ENCODE measurements around the gene BCAS3.

BCAS3 gene

GRCh38 chr17:61405686-61406536, 728.3 kb downstream of the BCAS3 start:
- no peaks in the 10 kb centered on the region; the same call in 1 of the 2 replicates for H3K27me3 ChIP-seq (ENCODE audit: insufficient read depth, low read depth)

GRCh38 chr17:61406537-61406845, 728.8 kb downstream of the BCAS3 start:
- no peak for TF ChIP-seq CTCF (conservative IDR thresholded peaks at IDR 0.05; ENCODE audit: low read depth, low read length)
- Histone ChIP-seq H3K79me2 (ENCODE audit: insufficient read depth, low read depth) (no peaks in the 10 kb centered on the region), H4K20me1 (ENCODE audit: insufficient read depth) (no peaks in the 10 kb centered on the region), H3K27me3 (ENCODE audit: insufficient read depth, low read depth) (no peaks in the 10 kb centered on the region; the same call in 1 of the 2 replicates), H3K27ac (no peak overlapping the region), H3K4me2 (no peak overlapping the region), H3K36me3 (ENCODE audit: insufficient read depth) (no peaks in the 10 kb centered on the region), H2AFZ (ENCODE audit: low read depth) (no peak overlapping the region), H3K4me3 (IDR thresholded peaks at IDR 0.05; ENCODE audit: insufficient read depth, low read depth, low read length) (no peak overlapping the region), H3K4me1 (ENCODE audit: low read depth, poor library complexity, severe bottlenecking) (peaks cover 4% of the 10 kb centered on the region), H3K9ac (no peak overlapping the region)

More at GRCh38 chr17:61405686-61406536, 728.3 kb downstream of the BCAS3 start:
- Histone ChIP-seq H2AFZ (ENCODE audit: low read depth) (no peak overlapping the region), H3K27ac (no peak overlapping the region), H3K9ac (no peak overlapping the region), H4K20me1 (ENCODE audit: insufficient read depth) (no peaks in the 10 kb centered on the region), H3K4me2 (no peak overlapping the region), H3K4me1 (ENCODE audit: low read depth, poor library complexity, severe bottlenecking) (peaks cover 4% of the 10 kb centered on the region), H3K79me2 (ENCODE audit: insufficient read depth, low read depth) (no peaks in the 10 kb centered on the region), H3K4me3 (IDR thresholded peaks at IDR 0.05; ENCODE audit: insufficient read depth, low read depth, low read length) (no peak overlapping the region), H3K36me3 (ENCODE audit: insufficient read depth) (no peaks in the 10 kb centered on the region)
- no peak for TF ChIP-seq CTCF (conservative IDR thresholded peaks at IDR 0.05; ENCODE audit: low read depth, low read length)

- Histone ChIP-seq H3K4me3 (IDR thresholded peaks at IDR 0.05; ENCODE audit: insufficient read depth, low read depth, low read length) (no peak overlapping the region), H3K27me3 (ENCODE audit: insufficient read depth, low read depth) (no peaks in the 10 kb centered on the region; the same call in 1 of the 2 replicates), H4K20me1 (ENCODE audit: insufficient read depth) (no peaks in the 10 kb centered on the region)
Observed at GRCh38 chr17:61406971-61407911, 729.6 kb downstream of the BCAS3 start.

More at GRCh38 chr17:61406971-61407911, 729.6 kb downstream of the BCAS3 start:
- Histone ChIP-seq H2AFZ (ENCODE audit: low read depth) (no peak overlapping the region), H3K36me3 (ENCODE audit: insufficient read depth) (no peaks in the 10 kb centered on the region), H3K4me1 (ENCODE audit: low read depth, poor library complexity, severe bottlenecking) (peaks cover 4% of the 10 kb centered on the region), H3K9ac (no peak overlapping the region), H3K79me2 (ENCODE audit: insufficient read depth, low read depth) (no peaks in the 10 kb centered on the region), H3K27ac (no peak overlapping the region), H3K4me2 (no peak overlapping the region)
- no peak for TF ChIP-seq CTCF (conservative IDR thresholded peaks at IDR 0.05; ENCODE audit: low read depth, low read length)

Measured in KMS-11 (cell line).